ENCODE measurements around the gene GGCT.

GGCT gene

GRCh38 chr7:30459591-30460245 lies 44.9 kb downstream of the GGCT start:
- no peak for DNase-seq

- DNase-seq: no peak
These were observed 46.3 kb downstream of the GGCT start for GRCh38 chr7:30458311-30458710.

GRCh38 chr7:30453921-30454320 lies 50.7 kb downstream of the GGCT start:
- no peak for DNase-seq

DNA sequence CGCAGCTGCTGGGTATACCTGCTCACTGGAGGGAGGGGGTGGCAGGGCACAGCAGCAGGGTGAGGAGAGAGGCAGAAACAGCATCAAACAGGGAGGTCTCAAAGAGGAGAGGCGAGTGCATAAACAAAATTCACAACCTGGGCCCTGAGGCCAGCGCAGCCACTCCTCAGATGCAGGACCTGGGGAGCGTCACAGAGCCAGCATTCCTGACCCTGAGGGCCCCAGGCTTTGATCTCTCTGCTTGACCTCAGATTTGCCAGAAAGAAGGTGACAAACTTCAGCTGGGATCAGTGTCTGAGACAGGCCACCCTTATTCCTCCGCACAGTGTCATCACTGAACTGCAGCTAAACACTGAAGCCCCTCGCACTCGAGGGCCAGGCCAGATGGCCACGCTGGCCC lies 51.6 kb downstream of the GGCT start:
- no peak for DNase-seq

DNA sequence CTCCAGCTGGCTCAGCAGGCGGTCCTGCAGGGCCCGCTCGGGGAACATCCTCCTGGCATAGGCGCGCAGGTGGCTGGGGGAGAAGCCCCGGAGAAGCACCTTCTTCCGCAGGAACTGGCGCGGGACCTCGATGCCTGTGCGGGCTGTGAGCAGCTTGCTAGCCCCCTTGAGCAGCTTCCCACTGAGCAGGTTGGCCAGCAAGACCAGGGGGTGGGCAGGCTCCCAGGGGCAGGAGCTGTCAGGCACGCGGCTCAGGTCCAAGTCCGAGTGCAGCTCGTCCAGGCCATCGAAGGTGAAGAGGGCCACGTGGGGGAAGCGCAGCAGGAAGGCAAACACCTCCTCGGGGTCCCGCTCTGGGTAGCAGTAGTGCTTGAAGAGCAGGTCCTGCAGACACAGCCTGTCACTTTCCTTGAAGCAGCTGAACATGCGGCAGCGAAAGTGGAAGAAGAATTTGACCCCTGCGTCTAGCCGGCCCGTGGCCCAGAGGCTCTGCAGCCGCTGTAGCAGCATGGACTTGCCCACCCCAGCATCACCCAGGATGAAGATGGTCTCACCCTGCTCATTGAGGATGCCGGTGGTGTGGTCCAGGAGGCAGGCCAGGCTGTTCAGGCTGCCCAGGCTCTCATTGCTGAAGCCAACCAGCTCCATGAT lies 52.2 kb downstream of the GGCT start:
- DNase-seq: no peak

- no peak for DNase-seq
These were observed 52.9 kb downstream of the GGCT start for GRCh38 chr7:30451539-30452279.

GRCh38 chr7:30450983-30451497 lies 53.6 kb downstream of the GGCT start:
- no peak for DNase-seq

GRCh38 chr7:30450240-30450982 lies 54.2 kb downstream of the GGCT start:
- DNase-seq: no peak

DNA sequence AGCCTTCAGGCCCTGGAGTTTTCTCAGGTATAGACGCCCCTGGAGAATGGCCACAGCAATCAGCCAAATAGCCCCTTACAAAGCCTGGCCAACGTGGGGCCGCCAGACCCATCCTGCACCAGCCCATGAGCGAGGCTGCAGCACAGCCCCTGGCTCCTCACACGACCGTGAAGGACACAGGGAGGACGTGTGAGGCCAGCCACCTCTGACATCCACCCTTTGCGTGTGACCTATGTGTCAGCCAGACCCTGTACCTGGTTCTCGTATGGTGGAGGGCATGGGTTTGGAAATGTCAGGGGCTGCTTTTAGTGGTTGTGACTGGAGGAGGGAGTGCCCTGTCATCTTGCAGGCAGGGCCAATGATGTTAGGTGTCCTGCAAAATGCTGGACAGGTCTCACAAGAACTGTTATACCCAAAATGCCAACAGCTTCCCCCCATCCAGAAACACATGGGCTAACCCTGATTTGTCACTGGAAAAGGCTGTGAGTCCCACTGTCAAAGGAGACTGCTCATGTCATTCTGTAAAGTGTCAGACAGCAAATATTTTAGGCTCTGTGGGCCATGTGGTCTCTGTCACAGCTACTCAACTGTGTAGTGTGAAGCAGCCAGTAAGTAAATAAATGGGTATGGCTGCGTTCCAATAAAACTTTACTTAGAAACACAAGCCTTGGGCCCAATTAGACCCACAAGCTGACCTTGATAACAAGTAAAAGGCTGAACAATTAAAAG lies 56.0 kb downstream of the GGCT start:
- DNase-seq: no peak

GRCh38 chr7:30447466-30447865 lies 57.2 kb downstream of the GGCT start:
- DNase-seq: no peak

Data from CD4-positive, alpha-beta T cell treated with Interleukin-21 for 1 hour (primary cell).